ENCODE data around the gene ERC2.

Gene ERC2

DNA sequence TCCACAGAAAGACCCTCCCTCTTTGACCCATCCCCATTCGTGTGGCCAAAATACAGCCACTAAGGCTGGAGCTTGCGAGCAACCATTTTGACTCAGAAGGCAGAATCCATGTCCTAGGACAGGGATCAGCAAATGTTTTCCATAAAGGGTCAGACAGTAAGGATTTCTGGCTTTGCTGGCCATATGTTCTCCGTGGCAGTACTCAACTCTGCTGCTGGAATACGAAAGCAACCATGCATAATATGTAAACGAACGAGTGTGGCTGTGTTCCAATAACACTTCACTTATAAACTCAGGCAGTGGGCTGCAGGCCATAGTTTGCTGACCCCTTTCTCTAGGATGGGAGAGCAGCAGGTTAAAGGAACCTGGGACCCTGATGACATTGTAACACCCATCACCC lies 903.5 kb downstream of the ERC2 start:
- no peak for DNase-seq

GRCh38 chr3:55562700-55563099 lies 905.6 kb downstream of the ERC2 start:
- DNase-seq = no peak

GRCh38 chr3:55559500-55560423 lies 908.5 kb downstream of the ERC2 start:
- DNase-seq = no peak

- DNase-seq = no peak
Observed at GRCh38 chr3:55558316-55558715, 910.0 kb downstream of the ERC2 start.

DNA sequence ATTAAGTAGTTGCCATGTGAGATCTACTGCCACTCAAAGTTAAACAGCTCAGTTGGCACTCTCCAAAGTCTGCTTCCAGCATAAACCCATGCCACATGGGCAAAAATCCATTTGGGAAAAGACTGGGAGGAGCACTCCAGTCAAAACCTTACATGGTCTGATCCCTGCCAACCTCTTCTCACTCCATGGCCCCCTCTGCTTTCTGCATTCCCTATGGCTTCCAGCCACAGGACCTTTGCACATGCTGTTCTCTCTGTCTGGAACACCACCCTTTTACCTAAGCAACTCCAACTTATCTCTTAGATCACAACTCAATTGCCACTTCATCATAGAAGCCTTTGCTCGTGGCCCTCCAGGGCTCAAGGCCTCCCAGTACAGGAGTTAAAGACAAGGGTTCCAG lies 910.7 kb downstream of the ERC2 start:
- DNase-seq = no peak

GRCh38 chr3:55556619-55557537 lies 911.4 kb downstream of the ERC2 start:
- no peak for DNase-seq

DNA sequence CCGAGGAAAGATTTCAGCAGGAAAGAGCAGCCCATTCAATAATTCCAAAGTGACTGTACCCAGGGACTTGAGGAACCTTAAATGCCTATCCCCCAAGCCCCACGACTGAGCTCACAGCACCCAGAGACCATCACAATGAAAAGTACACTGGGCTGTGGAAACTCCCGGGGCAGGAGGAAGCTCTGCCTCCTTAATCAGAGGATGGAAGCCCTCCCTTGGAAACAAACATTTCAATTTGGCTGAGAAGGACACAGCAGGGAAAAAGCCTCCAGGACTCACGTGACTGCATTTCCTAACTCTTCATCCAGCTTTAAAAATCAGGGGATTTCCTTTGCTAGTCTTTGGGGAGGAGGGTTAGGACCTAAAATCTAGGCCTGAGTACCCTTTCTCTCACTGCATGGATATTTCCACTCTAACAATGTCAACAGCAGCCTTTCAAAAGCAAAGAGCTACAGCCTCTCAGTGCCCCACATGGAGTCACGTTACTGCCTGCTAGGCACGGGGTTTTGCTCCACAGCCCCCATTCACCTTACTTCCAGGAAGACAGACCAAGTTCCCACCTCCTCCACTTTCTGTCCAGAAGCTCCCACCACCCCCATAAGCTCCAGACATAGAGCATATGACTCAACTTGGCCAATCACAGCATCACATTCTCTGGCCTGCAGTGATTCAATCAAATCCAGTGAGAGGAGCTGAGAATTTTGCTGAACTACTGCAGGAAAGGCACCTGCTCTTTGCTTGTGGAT lies 912.2 kb downstream of the ERC2 start:
- DNase-seq = no peak

DNA sequence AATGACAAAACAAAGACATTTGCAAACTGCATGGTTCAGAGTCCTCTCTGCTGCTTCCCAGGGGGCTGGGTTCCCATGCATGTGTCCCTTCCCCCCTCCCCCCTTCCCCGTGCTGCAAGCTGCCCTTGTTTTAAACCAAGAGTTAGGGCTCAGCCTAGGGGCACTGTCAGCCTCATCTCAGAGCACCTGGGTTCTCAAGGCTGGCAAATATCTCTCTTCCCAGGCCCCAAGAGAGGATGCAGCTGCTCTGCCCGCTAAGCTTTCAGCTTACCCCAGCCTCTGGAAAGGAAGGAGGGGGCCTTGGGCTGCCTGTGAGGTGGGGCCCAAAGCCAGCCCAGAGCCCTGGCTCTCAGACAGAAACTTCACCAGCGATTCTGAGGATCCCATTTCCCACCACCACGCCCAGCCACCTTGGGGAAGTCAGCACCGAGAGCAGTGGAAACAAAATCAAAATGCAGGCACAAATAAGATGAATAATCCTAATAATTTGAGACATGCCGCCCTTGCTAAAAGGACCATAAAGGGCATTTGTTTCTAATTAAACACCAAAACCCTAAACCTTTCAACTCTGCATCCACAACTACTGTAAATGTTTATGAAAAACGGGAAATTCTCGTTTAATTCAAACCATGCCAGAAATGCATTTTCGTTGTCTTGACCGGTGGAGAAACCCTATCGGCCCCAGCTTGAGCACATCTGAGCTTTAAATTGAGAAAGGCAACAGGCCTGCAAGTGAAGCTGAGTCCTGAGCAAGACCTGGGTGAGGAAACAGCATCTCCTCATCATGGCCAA lies 913.4 kb downstream of the ERC2 start:
- peak; percentile 52 for DNase-seq

- no peak for DNase-seq
Observed at GRCh38 chr3:55551644-55552043, 916.6 kb downstream of the ERC2 start.

- peak; percentile 49 for DNase-seq
Observed at GRCh38 chr3:55549177-55549576, 919.1 kb downstream of the ERC2 start.

- no peak for DNase-seq
Observed at GRCh38 chr3:55546866-55547669, 921.2 kb downstream of the ERC2 start.

DNA sequence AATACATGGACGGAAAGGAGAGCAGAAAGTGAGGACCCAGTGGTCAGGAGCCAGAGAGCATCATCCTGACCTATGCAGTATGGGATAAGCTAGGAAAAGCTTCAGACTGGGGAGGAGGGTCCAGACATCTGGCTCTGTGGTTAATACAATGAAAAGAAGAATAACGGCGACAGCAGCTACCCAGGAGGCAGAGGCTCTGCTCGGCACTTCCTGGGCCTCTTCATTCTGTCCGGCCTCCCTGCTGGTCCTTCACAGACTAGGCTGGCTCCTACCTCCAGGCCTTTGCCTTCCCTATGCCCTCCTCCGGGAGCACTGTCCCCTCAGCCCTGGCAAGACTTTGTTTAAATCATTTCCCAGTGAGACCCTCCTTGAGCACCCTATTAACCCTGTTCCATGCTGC lies 922.3 kb downstream of the ERC2 start:
- no peak for DNase-seq

GRCh38 chr3:55544219-55544618 lies 924.0 kb downstream of the ERC2 start:
- DNase-seq = no peak

DNA sequence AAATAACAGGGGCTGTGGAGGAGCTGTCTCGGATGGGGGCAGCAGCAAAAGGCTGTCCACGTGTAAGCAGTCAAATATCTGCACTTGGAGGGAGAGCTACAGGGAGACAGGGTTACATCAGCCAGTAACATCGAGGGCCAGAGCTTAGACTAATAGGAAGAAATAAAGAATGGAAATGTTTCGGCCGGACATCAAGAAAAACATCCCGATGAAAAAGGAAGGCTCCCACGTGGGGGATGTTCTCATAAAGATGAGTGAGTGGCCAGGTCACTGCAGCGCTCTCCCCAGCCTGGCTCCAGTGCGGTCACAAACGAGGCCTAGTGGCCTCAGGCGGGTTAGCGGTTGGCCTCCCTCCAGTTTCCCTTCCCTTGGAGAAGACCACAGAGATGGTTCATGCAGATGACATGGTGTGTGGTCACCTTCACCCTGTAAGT lies 925.1 kb downstream of the ERC2 start:
- no peak for DNase-seq

- no peak for DNase-seq
Observed at GRCh38 chr3:55541456-55541855, 926.8 kb downstream of the ERC2 start.

DNA sequence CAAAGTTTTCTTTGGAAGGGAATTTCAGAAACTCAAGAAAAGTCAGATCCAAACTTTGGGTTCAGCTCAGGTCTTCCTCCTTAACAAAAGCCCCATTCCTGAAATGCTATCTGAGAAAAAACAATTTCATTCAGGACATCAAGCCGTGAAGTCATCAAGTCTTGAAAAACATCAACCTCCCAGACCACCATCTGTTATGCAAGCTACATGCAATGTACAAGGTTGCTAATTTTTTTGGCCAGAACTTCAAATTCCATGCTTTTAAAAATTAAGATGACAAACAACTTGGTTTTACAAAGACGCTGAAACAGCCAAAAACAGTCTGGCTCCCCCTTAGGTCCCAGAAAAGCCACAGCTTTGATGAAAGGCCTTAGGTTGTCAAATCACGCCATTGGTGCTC lies 927.3 kb downstream of the ERC2 start:
- DNase-seq = no peak

DNA sequence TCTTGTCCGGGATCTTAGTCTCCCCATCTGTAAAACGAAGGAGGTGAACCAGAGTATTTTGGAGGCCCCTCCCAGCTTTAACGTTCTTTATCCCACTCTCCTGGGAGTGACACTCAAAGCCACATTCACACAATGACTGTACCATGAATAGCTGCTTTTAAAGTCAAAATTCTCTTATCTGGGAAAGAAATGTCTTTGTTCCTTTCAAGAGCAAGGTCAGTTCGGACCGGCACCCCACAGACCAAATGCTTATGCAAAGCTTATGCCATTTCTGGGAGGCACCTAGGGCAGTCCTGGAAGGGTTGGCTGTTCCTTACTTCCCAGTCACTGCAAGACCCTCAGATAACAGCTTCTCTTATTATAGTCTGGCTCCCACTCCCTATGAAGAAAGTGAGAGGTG lies 927.7 kb downstream of the ERC2 start:
- no peak for DNase-seq

GRCh38 chr3:55538158-55538557 lies 930.1 kb downstream of the ERC2 start:
- no peak for DNase-seq

GRCh38 chr3:55537563-55537962 lies 930.7 kb downstream of the ERC2 start:
- no peak for DNase-seq

GRCh38 chr3:55537129-55537528 lies 931.1 kb downstream of the ERC2 start:
- no peak for DNase-seq

- DNase-seq = no peak
Observed at GRCh38 chr3:55534876-55535275, 933.4 kb downstream of the ERC2 start.

Data from right hindlimb (tissue), 1 donor.